Loucy (cell line): ENCODE results near the gene CASZ1.

ENCODE experiments used
- CTCF ChIP-seq: fragments of 200-600 bp; sonication (generic); conservative IDR thresholded peaks from 2 replicates; pipeline ENCODE4 v1.5.1; 2014; ENCODE audit warnings: mild to moderate bottlenecking, antibody characterized with exemption, low read length
- EZH2phosphoT487 ChIP-seq: fragments of 200-600 bp; IDR thresholded peaks from 2 replicates; pipeline ENCODE4 v1.6.1; 2018; ENCODE audit warnings: antibody characterized with exemption, mild to moderate bottlenecking, moderate library complexity, borderline replicate concordance

- TF ChIP-seq CTCF (no peak), EZH2phosphoT487 (no peak)
Observed at GRCh38 chr1:10640843-10641553, 155.4 kb downstream of the CASZ1 start.
